H1 (cell line): Measurements from ENCODE around the gene GJD4. TPM values are rescaled to one million over a fixed set of nuclear protein-coding genes. Genes with fewer than 3 reads are reported as not detected.

Source experiments
- BACH1 ChIP-seq: IDR thresholded peaks from 2 replicates; pipeline ENCODE4 v1.6.1; 2012; ENCODE audit warnings: low read length, improper control_type of control experiment
- CBX5 ChIP-seq: fragments of 300-800, 300-1000 bp; sonication (generic); IDR thresholded peaks from 2 replicates; pipeline ENCODE4 v1.7.1; 2016; ENCODE audit warnings: antibody characterized with exemption, low read length, low read depth
- CBX8 ChIP-seq: fragments of 300-800, 300-1000 bp; sonication (generic); IDR thresholded peaks from 2 replicates; pipeline ENCODE4 v1.7.1; 2016; ENCODE audit warnings: low read depth, low read length, borderline replicate concordance
- CEBPB ChIP-seq: IDR thresholded peaks from 2 replicates; pipeline ENCODE4 v1.6.1; 2012; ENCODE audit warnings: low read depth, low read length
- CHD1 ChIP-seq: IDR thresholded peaks from 2 replicates; pipeline ENCODE4 v1.6.1; 2012; ENCODE audit warnings: low read depth, low read length, improper control_type of control experiment
- CHD2 ChIP-seq: IDR thresholded peaks from 2 replicates; pipeline ENCODE4 v1.6.1; 2012; ENCODE audit warnings: low read length, improper control_type of control experiment
- CREB1 ChIP-seq: IDR thresholded peaks from 2 replicates; pipeline ENCODE4 v1.6.1; 2012; ENCODE audit warnings: inconsistent platforms
- CTBP2 ChIP-seq: IDR thresholded peaks from 2 replicates; pipeline ENCODE4 v1.7.0; 2011; ENCODE audit warnings: borderline replicate concordance, mild to moderate bottlenecking, moderate library complexity, mixed read lengths, low read length; ENCODE audit not compliant: insufficient read depth, insufficient read length
- EZH2 ChIP-seq: fragments of 200-600 bp; sonication (generic); IDR thresholded peaks from 2 replicates; pipeline ENCODE4 v1.7.1; 2012; ENCODE audit warnings: low read depth, mild to moderate bottlenecking, moderate library complexity, low read length, inconsistent platforms; ENCODE audit not compliant: severe bottlenecking
- GABPA ChIP-seq: IDR thresholded peaks from 2 replicates; pipeline ENCODE4 v1.6.1; 2011; ENCODE audit warnings: mild to moderate bottlenecking, low read length, moderate library complexity, borderline replicate concordance; ENCODE audit not compliant: insufficient read depth
- GTF2F1 ChIP-seq: IDR thresholded peaks from 2 replicates; pipeline ENCODE4 v1.6.1; 2012; ENCODE audit warnings: low read depth, low read length, improper control_type of control experiment, borderline replicate concordance
- HDAC2 ChIP-seq, 2 experiments: fragments of 300-600 bp in 1 of 2; sonication (generic) in 1 of 2; IDR thresholded peaks; 2 replicates each; pipeline ENCODE4 v1.6.1; 2011 to 2012; ENCODE audit warnings: low read depth in 2 of 2, low read length in 2 of 2, mild to moderate bottlenecking in 2 of 2, moderate library complexity in 2 of 2, borderline replicate concordance in 1 of 2, inconsistent platforms in 1 of 2
- HDAC6 ChIP-seq: IDR thresholded peaks from one replicate; pipeline ENCODE4 v1.7.1; 2012; ENCODE audit warnings: low read depth, mild to moderate bottlenecking, inconsistent platforms, low read length, moderate library complexity
- MAFK ChIP-seq: IDR thresholded peaks from 2 replicates; pipeline ENCODE4 v1.6.1; 2012; ENCODE audit warnings: low read depth, mild to moderate bottlenecking, improper control_type of control experiment, low read length
- NANOG ChIP-seq: IDR thresholded peaks from 2 replicates; pipeline ENCODE4 v1.6.1; 2011; ENCODE audit warnings: low read length, low read depth, mild to moderate bottlenecking, inconsistent platforms; ENCODE audit not compliant: insufficient read depth, poor library complexity, severe bottlenecking
- POLR2AphosphoS5 ChIP-seq: IDR thresholded peaks from 2 replicates; pipeline ENCODE4 v1.6.1; 2011; ENCODE audit warnings: low read depth, low read length
- RBBP5 ChIP-seq: IDR thresholded peaks from 2 replicates; pipeline ENCODE4 v1.7.1; 2012; ENCODE audit warnings: low read depth, mild to moderate bottlenecking, inconsistent platforms, low read length, moderate library complexity, borderline replicate concordance
- SIN3A ChIP-seq, 2 experiments: IDR thresholded peaks in 1 of 2; conservative IDR thresholded peaks in 1 of 2; 2 replicates each; pipeline ENCODE4 v1.6.1; 2011 to 2012; ENCODE audit warnings: low read length in 2 of 2, improper control_type of control experiment in 1 of 2, low read depth in 1 of 2, mild to moderate bottlenecking in 1 of 2
- SP1 ChIP-seq: IDR thresholded peaks from 2 replicates; pipeline ENCODE4 v1.6.1; 2011; ENCODE audit warnings: low read depth, low read length
- SRF ChIP-seq: IDR thresholded peaks from 2 replicates; pipeline ENCODE4 v1.6.1; 2011; ENCODE audit warnings: mild to moderate bottlenecking, low read depth, low read length, moderate library complexity
- TBP ChIP-seq: IDR thresholded peaks from 2 replicates; pipeline ENCODE4 v1.6.1; 2011; ENCODE audit warnings: low read depth, low read length, improper control_type of control experiment
- TCF12 ChIP-seq: IDR thresholded peaks from 2 replicates; pipeline ENCODE4 v1.6.1; 2011; ENCODE audit warnings: low read depth, mild to moderate bottlenecking, low read length
- TEAD4 ChIP-seq: IDR thresholded peaks from 2 replicates; pipeline ENCODE4 v1.6.1; 2012; ENCODE audit warnings: low read depth, low read length, inconsistent platforms, mixed read lengths
- YY1 ChIP-seq: IDR thresholded peaks from 2 replicates; pipeline ENCODE4 v1.6.1; 2011; ENCODE audit warnings: low read depth, mild to moderate bottlenecking, low read length
- polyA plus RNA-seq, 7 experiments: library from polyadenylated mRNA; depleted of rRNA in 3 of 7; stranded (reverse) in 5 of 7; unstranded in 2 of 7; fragments of >200 nt in 5 of 7; fragments of 200-250 nt in 2 of 7; gene quantifications; 1 replicate in 5 of 7; 2 replicates in 1 of 7; 4 replicates in 1 of 7; pipeline versions ENCODE4 v1.2.1 to v1.2.3, GENCODE V29; 2011 to 2013; ENCODE audit warnings: missing spikeins in 2 of 7, mixed read lengths in 2 of 7
- total RNA-seq: library from RNA; stranded (reverse); fragmentation: NEBNext Ultra II Directional; extraction: Animal tissue kit (Norgen Biotek cat#: 25700); gene quantifications from 2 replicates; pipeline ENCODE4 v1.2.1, GENCODE V29; 2021

Gene GJD4
- total and polyA plus RNA-seq, 2 of the 8 experiments (the other 6 are each of a cell fraction or from before 2014, with no cell fraction given) = not detected

DNA sequence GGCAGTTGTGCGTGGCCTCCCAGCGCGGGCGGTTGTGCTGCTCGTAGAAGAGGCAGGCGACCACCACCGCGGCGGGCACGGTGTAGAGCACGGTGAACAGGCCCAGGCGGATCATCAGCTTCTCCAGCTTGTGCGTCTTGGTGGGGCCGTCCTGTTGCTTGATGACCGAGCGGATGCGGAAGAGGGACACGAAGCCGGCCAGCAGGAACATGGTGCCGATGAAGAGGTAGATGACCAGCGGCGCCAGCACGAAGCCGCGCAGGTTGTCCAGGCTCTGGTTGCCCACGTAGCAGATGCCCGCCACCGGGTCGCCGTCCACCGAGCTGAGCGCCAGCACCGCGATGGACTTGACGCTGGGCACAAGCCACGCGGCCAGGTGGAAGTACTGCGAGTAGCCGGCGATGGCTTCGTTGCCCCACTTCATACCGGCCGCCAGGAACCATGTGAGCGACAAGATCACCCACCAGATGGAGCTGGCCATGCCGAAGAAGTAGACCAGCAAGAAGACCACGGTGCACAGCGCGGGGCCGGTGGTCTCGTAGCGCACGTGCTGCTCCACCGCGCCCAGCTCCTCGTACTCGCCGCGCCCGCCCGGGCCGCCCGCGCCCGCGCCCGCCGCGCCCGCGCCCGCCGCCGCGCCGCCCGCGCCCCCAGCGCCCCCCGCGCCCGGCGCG lies 34.7 kb downstream of the GJD4 start (continued):
- TF ChIP-seq SRF (no peak), RBBP5 (no peak), GTF2F1 (no peak), HDAC2 (IDR thresholded peaks at IDR 0.05; ENCODE audit: borderline replicate concordance in 1 of 2, low read depth in 2 of 2, low read length in 2 of 2) (peak in 1 of 2 experiments; percentile 67; a peak in 1 of 4 replicates), SP1 (no peak), BACH1 (no peak), MAFK (no peak), GABPA (no peak), YY1 (0 out of 2 replicates have a peak, but pooled peaks have one; percentile 8), TEAD4 (no peak), TCF12 (no peak), POLR2AphosphoS5 (no peak), CEBPB (no peak), CHD1 (no peak), CHD2 (no peak), SIN3A (conservative IDR thresholded peaks at IDR 0.05 in 1 of 2, IDR thresholded peaks at IDR 0.05 in 1 of 2; ENCODE audit: low read depth in 1 of 2, low read length in 2 of 2) (peak in 1 of 2 experiments; percentile 47; a peak in 1 of 4 replicates), CTBP2 (no peak), EZH2 (peak; percentile 46), CBX5 (no peak), NANOG (no peak), CREB1 (no peak), HDAC6 (no peak), TBP (no peak), CBX8 (no peak)
